Measurements from ENCODE around the gene LCAT.

The LCAT gene

GRCh38 chr16:67932462-67932840 is 11.5 kb downstream of the LCAT start:
- Histone ChIP-seq H3K36me3 (peaks cover 4% of the 10 kb centered on the region), H3K27ac (no peak overlapping the region), H3K27me3 (ENCODE audit: insufficient read depth, low read depth, severe bottlenecking) (no peaks in the 10 kb centered on the region), H3K4me3 (ENCODE audit: low read depth, low read length) (no peak overlapping the region), H3K9me3 (ENCODE audit: severe bottlenecking) (no peaks in the 10 kb centered on the region)
- no peak for DNase-seq
- TF ChIP-seq CTCF (IDR thresholded peaks at IDR 0.05; ENCODE audit: low read depth, low read length) = no peak

- H3K36me3 ChIP-seq = peaks cover 4% of the 10 kb centered on the region
- no peaks in the 10 kb centered on the region for H3K9me3 ChIP-seq (ENCODE audit: severe bottlenecking)
- DNase-seq = no peak
- TF ChIP-seq CTCF (IDR thresholded peaks at IDR 0.05; ENCODE audit: low read depth, low read length) = peak; percentile 31
- no peaks in the 10 kb centered on the region for H3K27me3 ChIP-seq (ENCODE audit: insufficient read depth, low read depth, severe bottlenecking)
- no peak within 1 kb of the TSS for H3K27ac ChIP-seq
- no peak within 1 kb of the TSS for H3K4me3 ChIP-seq (ENCODE audit: low read depth, low read length)
Measured at GRCh38 chr16:67931712-67932461, 12.0 kb downstream of the LCAT start, which contains the start of gene CTRL. Gene CTRL (minus strand): TSS chr16:67931862. CDS start chr16:67931852, 10 bp downstream.

- Histone ChIP-seq H3K4me3 (ENCODE audit: low read depth, low read length) (no peak overlapping the region), H3K9me3 (ENCODE audit: severe bottlenecking) (no peaks in the 10 kb centered on the region), H3K36me3 (peaks cover 4% of the 10 kb centered on the region), H3K27ac (no peak overlapping the region), H3K27me3 (ENCODE audit: insufficient read depth, low read depth, severe bottlenecking) (no peaks in the 10 kb centered on the region)
- DNase-seq = no peak
- TF ChIP-seq CTCF (IDR thresholded peaks at IDR 0.05; ENCODE audit: low read depth, low read length) = no peak
Measured at GRCh38 chr16:67930678-67931211, 13.2 kb downstream of the LCAT start.

- Histone ChIP-seq H3K27me3 (ENCODE audit: insufficient read depth, low read depth, severe bottlenecking) (no peaks in the 10 kb centered on the region), H3K27ac (no peak overlapping the region), H3K36me3 (peaks cover 4% of the 10 kb centered on the region), H3K9me3 (ENCODE audit: severe bottlenecking) (no peaks in the 10 kb centered on the region), H3K4me3 (ENCODE audit: low read depth, low read length) (no peak overlapping the region)
- DNase-seq = no peak
- no peak for TF ChIP-seq CTCF (IDR thresholded peaks at IDR 0.05; ENCODE audit: low read depth, low read length)
Measured at GRCh38 chr16:67930191-67930590, 13.7 kb downstream of the LCAT start.

DNA sequence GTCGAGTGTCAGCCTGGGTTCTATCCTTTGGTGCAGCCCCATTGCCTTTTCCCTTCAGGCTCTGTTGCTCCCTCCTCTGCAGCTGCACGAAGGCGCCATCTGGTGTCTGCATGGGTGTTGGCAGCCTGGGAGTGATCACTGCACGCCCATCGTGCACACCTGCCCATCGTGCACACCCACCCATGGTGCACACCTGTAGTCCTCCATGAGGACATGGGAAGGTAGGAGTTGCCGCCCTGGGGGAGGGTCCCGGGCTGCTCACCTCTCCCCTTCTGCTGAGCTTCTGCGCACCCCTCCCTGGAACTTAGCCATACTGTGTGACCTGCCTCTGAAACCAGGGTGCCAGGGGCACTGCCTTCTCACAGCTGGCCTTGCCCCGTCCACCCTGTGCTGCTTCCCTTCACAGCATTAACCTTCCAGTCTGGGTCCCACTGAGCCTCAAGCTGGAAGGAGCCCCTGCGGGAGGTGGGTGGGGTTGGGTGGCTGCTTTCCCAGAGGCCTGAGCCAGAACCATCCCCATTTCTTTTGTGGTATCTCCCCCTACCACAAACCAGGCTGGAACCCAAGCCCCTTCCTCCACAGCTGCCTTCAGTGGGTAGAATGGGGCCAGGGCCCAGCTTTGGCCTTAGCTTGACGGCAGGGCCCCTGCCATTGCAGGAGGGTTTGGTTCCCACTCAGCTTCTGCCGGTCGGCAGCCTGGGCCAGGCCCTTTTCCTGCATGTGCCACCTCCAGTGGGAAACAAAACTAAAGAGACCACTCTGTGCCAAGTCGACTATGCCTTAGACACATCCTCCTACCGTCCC is 15.2 kb downstream of the LCAT start:
- Histone ChIP-seq H3K27ac (no peak overlapping the region), H3K9me3 (ENCODE audit: severe bottlenecking) (no peaks in the 10 kb centered on the region), H3K4me3 (ENCODE audit: low read depth, low read length) (no peak overlapping the region), H3K27me3 (ENCODE audit: insufficient read depth, low read depth, severe bottlenecking) (no peaks in the 10 kb centered on the region), H3K36me3 (peaks cover 4% of the 10 kb centered on the region)
- TF ChIP-seq CTCF (IDR thresholded peaks at IDR 0.05; ENCODE audit: low read depth, low read length) = peak; percentile 99
- DNase-seq = peak; percentile 80
